CD4-positive, alpha-beta T cell treated with Interleukin-15 for 1 hour (primary cell): ENCODE measurements around the gene HDAC9.
"Not testable (repeated sequence)": the region's sequence is repeated elsewhere in the genome, so short reads cannot be mapped to it uniquely, and the experiment has no call there.

Experiments
- DNase-seq: peaks from one replicate; pipeline ENCODE4 v3.0.0-alpha.2; 2020

The HDAC9 gene

GRCh38 chr7:18905316-18905943, 409.9 kb downstream of the HDAC9 start:
- DNase-seq: no peak

DNA sequence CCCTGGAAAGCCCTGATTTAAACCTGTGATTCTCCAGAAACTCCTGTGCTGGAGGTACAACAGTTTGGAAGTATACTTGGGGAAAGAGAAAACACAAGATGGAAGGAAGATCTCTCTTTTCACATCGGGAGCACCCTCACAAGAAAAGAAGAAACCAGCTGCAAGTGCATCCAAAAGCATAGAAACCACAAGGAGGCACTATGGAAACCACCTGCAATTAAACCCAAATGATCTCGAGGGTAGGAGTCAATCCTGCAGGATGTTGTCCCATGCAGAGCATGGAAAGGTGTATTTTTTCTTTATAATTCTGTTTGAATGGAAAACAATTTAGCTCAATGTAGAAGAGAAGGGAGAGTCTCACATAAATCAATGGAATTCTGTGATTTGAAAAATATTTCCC, 411.4 kb downstream of the HDAC9 start:
- no peak for DNase-seq

GRCh38 chr7:18913106-18913505, 417.6 kb downstream of the HDAC9 start:
- no peak for DNase-seq

GRCh38 chr7:18916826-18917225, 421.3 kb downstream of the HDAC9 start:
- DNase-seq: no peak

DNA sequence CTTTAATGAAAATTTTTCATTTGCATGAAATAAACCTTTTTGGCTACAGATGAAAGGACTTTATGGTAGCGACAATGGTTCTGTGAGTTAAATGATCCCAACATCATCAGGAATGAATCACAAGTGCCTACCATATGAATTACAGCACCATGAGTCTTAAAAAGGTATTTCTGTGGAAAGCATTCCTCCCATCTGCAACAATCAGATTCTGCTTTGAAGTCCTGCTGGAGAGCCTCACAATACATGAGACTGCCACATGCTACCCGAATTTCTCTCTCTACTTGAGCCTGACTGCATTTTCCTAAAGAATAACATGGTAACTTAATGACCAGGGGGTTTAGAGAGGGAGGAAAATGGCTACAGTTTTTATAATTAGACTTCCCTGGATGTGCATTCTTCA, 431.6 kb downstream of the HDAC9 start:
- DNase-seq: no peak

GRCh38 chr7:18936265-18936664, 440.7 kb downstream of the HDAC9 start:
- no peak for DNase-seq

DNA sequence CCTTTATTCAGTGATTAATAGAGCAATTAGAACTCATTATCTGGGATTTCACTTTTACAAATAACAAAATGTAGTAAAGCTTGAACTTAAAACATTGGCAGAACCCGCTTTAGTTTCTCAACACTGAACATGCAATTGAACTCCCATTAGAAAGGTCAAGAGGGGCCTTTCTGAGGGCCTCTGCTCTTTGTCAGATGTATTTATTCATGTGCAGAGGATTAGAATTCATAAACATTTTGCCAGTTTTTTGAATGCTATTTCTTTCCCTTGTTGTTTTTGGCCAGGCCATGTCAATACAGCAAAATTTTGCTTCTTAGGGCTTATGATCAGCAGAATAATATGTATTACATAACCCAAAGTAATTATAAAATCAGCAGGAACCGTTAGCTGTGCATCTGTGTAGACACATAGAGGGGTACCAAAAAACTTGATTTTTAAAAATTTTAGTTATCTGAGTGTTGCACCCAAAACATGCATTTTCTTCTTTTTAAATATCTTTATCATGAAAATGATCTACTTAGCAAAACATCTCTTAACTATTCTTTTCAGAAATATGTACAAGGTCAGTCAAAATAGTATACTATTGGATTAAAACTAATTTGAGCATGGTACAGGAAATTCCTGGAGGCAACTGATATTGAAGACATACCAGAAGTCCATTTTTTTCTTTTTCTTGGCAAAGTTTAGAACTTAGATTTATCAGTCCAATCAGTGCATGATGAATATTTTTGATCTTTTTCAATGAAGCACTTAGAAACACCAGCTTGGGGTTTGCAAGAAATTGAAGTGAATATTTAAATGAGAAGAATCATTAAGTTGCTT, 444.4 kb downstream of the HDAC9 start:
- DNase-seq: no peak

- no peak for DNase-seq
Measured at GRCh38 chr7:18940593-18941134, 445.1 kb downstream of the HDAC9 start.

DNA sequence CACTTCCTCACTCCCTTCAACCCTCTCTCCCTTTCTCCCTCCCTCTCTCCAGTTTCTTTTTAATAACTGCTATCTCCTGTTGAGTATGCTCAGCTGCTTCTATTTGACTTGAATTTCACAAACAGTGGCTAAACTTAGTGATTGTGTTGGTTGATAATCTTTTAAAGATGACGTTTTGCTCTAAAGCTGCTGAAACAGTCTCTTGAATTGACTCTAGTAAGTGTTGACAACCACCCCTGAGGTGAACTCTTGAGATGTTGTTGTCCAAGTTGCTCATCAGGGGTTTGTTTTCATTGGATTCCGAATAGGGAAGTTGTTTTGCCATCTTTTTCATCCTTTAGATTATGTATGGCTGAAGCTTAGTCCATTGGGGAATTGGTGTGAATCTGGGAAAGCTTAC, 445.7 kb downstream of the HDAC9 start:
- no peak for DNase-seq

GRCh38 chr7:18948521-18948920, 453.0 kb downstream of the HDAC9 start:
- DNase-seq: no peak

DNA sequence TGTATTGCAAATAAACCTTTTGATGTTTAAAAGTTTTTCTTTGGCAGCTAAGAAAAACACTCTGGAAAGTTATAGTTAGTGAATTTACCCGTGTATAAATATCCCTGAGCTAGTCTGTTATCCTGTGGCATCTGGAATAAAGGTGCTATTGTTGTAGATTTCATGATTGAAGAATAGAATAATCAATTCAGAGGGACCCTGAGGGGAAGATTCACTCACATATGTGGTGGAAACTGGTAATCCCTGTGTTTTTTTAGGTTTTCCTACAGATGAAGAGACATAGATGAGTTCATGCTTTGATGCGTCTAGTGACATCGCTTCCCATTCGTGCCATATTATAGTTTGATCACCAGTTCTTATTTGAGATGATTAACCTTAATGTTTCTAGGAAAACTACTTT, 457.3 kb downstream of the HDAC9 start:
- no peak for DNase-seq

DNA sequence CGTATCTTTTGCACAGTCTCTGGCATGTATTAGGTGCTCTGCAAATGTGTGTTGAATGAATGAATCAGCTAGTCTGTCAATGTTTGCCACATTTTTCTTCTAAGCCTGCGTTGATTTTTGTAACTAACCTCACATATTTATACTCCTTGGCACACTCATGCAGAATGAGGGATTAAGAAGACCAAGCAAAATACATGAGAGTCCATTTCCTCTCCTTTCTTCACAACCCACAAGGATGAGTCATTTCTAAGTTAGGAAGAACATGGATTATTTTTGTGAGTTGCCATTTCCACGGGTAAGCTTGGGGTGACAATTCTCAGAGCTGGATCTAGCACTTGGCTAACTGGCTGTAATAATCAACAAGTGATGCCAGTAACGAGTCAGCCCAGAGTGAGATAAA, 463.1 kb downstream of the HDAC9 start:
- no peak for DNase-seq

- no peak for DNase-seq
Measured at GRCh38 chr7:18960725-18961124, 465.2 kb downstream of the HDAC9 start.

- no peak for DNase-seq
Measured at GRCh38 chr7:18962031-18962430, 466.5 kb downstream of the HDAC9 start.

DNA sequence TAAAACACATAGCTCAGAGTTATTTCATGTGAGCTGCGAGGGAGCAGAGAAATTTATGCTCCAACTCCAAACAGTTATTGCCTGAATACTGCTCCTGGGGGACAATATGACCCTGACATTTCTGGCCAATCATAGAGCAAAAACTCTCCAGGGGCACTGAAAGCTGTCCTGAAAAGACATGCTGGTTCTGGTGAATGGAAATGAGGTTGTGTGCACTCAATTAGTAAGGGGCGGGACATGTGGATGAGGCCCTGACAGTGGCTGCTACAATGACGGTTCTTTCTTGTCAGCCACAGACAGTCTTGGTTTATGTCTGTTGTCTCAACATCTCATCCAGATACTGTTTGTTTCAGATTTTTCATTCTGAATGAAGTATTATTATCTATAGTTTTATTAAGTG, 470.1 kb downstream of the HDAC9 start:
- DNase-seq: no peak

DNA sequence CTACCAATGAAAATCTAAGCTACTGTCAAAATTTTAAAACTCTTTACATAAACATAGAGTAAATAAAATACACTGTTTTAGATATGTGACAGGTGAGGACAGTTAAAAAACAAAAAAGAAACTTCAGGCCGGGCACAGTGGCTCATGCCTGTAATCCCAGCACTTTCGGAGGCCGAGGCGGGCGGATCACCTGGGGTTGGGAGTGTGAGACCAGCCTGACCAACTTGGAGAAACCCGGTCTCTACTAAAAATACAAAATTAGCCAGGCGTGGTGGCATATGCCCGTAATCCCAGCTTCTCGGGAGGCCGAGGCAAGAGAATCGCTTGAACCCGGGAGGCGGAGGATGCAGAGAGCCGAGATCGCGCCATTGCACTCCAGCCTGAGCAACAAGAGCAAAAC, 472.2 kb downstream of the HDAC9 start:
- DNase-seq: not testable (repeated sequence)

GRCh38 chr7:18971839-18972238, 476.3 kb downstream of the HDAC9 start:
- DNase-seq: no peak

DNA sequence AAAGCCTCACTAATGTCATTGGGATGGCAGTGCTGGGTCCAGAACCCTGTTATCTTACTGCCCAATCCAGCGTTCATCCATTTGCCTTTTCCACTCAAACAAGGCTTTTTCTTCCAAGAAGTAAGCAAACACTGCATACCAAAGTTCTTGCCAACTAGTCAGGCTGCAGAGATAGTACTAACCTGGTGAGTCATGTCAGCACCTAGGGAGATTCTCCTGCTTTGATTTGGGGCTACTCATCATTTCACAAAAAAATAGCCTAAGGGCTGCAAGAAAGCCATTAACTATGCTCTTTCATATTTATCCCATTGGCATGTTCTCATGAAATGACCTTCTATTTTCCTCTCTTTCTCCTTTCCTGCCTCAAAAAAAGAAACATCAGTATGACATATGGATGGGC, 479.3 kb downstream of the HDAC9 start:
- DNase-seq: no peak

DNA sequence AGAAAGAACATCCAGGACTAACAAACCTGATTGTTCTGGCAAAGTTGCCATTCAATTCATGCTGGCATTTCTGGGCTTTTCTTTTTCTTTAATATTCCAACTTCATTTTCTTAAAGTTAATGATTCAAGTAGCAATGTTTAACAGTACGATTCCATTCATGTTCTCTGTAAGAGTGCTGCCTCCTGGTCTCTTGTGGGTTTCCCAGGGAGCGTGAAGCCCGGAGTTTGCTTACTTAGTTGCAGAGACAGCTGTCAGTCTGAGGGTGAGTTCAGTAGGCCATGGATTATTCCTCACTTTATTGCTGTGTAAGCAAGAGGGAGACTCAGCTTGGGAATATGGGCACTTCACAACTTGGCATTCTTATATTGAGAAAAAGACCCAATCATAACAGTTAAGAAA, 479.7 kb downstream of the HDAC9 start:
- no peak for DNase-seq

DNA sequence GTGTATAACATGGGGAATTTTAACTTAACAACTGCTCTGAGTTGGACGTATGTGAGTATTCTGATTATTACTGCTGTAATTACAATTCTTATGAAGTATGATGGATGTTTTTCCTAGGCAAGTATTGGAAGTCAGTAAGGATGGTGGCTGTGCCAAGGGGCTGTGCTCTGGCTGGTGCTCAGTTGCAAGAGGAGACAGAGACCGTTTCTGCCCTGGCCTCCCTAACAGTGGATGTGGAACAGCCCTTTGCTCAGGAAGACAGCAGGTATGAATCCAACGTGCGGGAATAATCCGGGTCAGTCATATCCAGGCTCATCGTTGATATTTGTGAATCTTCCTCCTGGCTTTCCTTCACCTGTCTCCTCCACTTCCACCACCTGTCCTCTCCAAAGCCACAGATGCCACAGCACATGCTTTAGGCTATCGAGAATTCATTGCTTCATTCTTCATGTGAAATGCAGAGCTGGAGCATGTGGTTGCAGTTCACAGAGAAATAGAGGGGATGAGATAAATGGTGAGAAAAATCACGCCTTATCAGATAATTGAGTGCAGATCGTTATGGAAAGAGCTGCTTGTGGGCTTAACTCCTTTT, 480.2 kb downstream of the HDAC9 start:
- DNase-seq: no peak

DNA sequence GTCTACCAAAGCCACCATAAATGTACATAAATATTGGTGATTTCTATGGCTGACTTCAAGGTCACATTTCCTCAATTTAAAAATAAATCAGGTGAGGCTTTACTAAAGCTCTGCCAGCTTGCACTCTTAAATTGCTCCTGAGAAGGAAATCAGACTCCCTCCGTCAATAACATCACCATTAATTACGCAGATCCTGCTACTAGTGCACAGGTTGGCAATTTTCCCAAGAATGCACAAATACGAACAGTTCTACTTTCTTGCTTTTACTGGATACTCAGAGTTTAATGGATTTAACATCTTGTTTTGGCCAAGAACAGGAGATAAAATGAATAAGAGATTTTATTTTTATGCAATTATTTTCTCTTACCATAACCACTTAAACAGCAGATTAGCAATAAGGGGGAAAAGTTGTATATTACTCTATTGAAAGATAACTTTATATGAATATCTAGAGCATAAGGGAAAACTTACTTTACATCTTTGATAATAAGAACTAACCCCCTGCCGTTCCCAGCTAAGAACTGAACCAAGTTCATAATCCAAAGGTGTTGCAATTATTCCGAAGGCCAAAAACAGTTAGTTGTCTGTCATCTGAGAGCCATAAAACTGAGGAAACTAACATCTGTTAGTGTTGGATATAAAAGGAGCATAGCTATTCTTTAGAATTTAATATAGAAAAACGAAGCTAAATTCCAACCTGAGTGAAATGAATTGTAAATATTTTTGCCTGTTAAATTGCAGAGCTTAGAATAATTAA, 481.3 kb downstream of the HDAC9 start:
- no peak for DNase-seq

- no peak for DNase-seq
Measured at GRCh38 chr7:18978108-18978495, 482.6 kb downstream of the HDAC9 start.

DNA sequence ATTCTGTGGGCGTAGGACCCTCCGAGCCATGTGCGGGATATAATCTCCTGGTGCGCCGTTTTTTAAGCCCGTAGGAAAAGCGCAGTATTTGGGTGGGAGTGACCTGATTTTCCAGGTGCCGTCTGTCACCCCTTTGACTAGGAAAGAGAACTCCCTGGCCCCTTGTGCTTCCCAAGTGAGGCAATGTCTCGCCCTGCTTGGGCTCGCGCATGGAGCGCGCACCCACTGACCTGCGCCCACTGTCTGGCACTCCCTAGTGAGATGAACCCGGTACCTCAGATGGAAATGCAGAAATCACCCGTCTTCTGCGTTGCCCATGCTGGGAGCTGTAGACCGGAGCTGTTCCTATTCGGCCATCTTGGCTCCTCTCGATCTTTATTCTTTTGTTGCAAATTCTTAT, 495.2 kb downstream of the HDAC9 start:
- not testable (repeated sequence) for DNase-seq
